Measurements from ENCODE around the gene TPP1.

- TF ChIP-seq POLR2AphosphoS5 (IDR thresholded peaks at IDR 0.05; ENCODE audit: low read depth, low read length) = no peak
- TF ChIP-seq POLR2A (IDR thresholded peaks at IDR 0.05; ENCODE audit: low read depth, low read length) = no peak
- no peak for TF ChIP-seq TAF1 (IDR thresholded peaks at IDR 0.05; ENCODE audit: borderline replicate concordance, low read depth, low read length)
These were observed 29.3 kb upstream of the TPP1 start for GRCh38 chr11:6648501-6648900.

All from GM12892 (cell line).